Measurements from ENCODE around the gene MRPS14. TPM values are rescaled to one million over a fixed set of nuclear protein-coding genes. Genes with fewer than 3 reads are reported as not detected.

MRPS14 gene
- total and polyA plus RNA-seq, 9 of the 15 experiments (the other 6 are each of a cell fraction or from before 2014, with no cell fraction given) = 38.1 to 231 (median 54.9) TPM

GRCh38 chr1:174965362-174966007 lies 57.7 kb downstream of the MRPS14 start (continued):
- no peak for TF ChIP-seq CEBPZ (IDR thresholded peaks at IDR 0.05; ENCODE audit: borderline replicate concordance, low read depth, low read length)
- no peak for TF ChIP-seq ID3 (CRISPR knock-in tag; IDR thresholded peaks at IDR 0.05)
- peak; percentile 73; the same call in 1 of the 2 replicates for TF ChIP-seq ID3 (tag; IDR thresholded peaks at IDR 0.05)
- no peak for TF ChIP-seq NELFE (IDR thresholded peaks at IDR 0.05; ENCODE audit: insufficient read depth, insufficient read length)
- peak; percentile 52 for TF ChIP-seq CHD1 (IDR thresholded peaks at IDR 0.05; ENCODE audit: low read length)
- TF ChIP-seq MED1 (CRISPR knock-in tag; IDR thresholded peaks at IDR 0.05; ENCODE audit: borderline replicate concordance) = no peak
- peak; percentile 13 for TF ChIP-seq TBP (optimal IDR thresholded peaks at IDR 0.05; ENCODE audit: low read depth, low read length)
- TF ChIP-seq, protein P1, sequence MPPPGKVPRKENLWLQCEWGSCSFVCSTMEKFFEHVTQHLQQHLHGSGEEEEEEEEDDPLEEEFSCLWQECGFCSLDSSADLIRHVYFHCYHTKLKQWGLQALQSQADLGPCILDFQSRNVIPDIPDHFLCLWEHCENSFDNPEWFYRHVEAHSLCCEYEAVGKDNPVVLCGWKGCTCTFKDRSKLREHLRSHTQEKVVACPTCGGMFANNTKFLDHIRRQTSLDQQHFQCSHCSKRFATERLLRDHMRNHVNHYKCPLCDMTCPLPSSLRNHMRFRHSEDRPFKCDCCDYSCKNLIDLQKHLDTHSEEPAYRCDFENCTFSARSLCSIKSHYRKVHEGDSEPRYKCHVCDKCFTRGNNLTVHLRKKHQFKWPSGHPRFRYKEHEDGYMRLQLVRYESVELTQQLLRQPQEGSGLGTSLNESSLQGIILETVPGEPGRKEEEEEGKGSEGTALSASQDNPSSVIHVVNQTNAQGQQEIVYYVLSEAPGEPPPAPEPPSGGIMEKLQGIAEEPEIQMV (tag; conservative IDR thresholded peaks at IDR 0.05; ENCODE audit: low read depth) = 0 out of 2 replicates have a peak, but pooled peaks have one; percentile 23
- TF ChIP-seq ZNF511 (CRISPR knock-in tag; IDR thresholded peaks at IDR 0.05) = no peak
- TF ChIP-seq, protein P2, sequence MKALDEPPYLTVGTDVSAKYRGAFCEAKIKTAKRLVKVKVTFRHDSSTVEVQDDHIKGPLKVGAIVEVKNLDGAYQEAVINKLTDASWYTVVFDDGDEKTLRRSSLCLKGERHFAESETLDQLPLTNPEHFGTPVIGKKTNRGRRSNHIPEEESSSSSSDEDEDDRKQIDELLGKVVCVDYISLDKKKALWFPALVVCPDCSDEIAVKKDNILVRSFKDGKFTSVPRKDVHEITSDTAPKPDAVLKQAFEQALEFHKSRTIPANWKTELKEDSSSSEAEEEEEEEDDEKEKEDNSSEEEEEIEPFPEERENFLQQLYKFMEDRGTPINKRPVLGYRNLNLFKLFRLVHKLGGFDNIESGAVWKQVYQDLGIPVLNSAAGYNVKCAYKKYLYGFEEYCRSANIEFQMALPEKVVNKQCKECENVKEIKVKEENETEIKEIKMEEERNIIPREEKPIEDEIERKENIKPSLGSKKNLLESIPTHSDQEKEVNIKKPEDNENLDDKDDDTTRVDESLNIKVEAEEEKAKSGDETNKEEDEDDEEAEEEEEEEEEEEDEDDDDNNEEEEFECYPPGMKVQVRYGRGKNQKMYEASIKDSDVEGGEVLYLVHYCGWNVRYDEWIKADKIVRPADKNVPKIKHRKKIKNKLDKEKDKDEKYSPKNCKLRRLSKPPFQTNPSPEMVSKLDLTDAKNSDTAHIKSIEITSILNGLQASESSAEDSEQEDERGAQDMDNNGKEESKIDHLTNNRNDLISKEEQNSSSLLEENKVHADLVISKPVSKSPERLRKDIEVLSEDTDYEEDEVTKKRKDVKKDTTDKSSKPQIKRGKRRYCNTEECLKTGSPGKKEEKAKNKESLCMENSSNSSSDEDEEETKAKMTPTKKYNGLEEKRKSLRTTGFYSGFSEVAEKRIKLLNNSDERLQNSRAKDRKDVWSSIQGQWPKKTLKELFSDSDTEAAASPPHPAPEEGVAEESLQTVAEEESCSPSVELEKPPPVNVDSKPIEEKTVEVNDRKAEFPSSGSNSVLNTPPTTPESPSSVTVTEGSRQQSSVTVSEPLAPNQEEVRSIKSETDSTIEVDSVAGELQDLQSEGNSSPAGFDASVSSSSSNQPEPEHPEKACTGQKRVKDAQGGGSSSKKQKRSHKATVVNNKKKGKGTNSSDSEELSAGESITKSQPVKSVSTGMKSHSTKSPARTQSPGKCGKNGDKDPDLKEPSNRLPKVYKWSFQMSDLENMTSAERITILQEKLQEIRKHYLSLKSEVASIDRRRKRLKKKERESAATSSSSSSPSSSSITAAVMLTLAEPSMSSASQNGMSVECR (CRISPR knock-in tag; IDR thresholded peaks at IDR 0.05) = no peak
- peak; percentile 20 for TF ChIP-seq BRD9 (IDR thresholded peaks at IDR 0.05; ENCODE audit: low read depth, partially characterized antibody)
- TF ChIP-seq KDM5B (IDR thresholded peaks at IDR 0.05; ENCODE audit: insufficient replicate concordance, low read depth, low read length) = no peak
- no peak for TF ChIP-seq ZNF77 (CRISPR knock-in tag; IDR thresholded peaks at IDR 0.05)
- peak; percentile 39; the same call in 1 of the 2 replicates for TF ChIP-seq NFE2L1 (tag; IDR thresholded peaks at IDR 0.05; ENCODE audit: borderline replicate concordance, low read depth)

Data from K562 (cell line).